Stimulated activated CD4-positive, alpha-beta T cell treated with anti-CD3 and anti-CD28 coated beads, Interleukin-15, amount 100 ng/mL, for 24 hours (primary cell): ENCODE data around the gene EFNA5.

Experiments
- DNase-seq: peaks from one replicate; pipeline ENCODE4 v3.0.0-alpha.2; 2020

EFNA5 gene

GRCh38 chr5:107567901-107568671, 102.7 kb downstream of the EFNA5 start:
- DNase-seq = no peak

- DNase-seq = no peak
These were observed 103.8 kb downstream of the EFNA5 start for GRCh38 chr5:107566986-107567385.

GRCh38 chr5:107565791-107566767, 104.7 kb downstream of the EFNA5 start:
- no peak for DNase-seq

GRCh38 chr5:107564931-107565372, 105.8 kb downstream of the EFNA5 start:
- DNase-seq = no peak

GRCh38 chr5:107563959-107564544, 106.7 kb downstream of the EFNA5 start:
- no peak for DNase-seq

GRCh38 chr5:107560377-107560776, 110.4 kb downstream of the EFNA5 start:
- DNase-seq = no peak

GRCh38 chr5:107558823-107559375, 111.8 kb downstream of the EFNA5 start:
- DNase-seq = no peak

- no peak for DNase-seq
These were observed 113.6 kb downstream of the EFNA5 start for GRCh38 chr5:107557051-107557658.

GRCh38 chr5:107556575-107556974, 114.2 kb downstream of the EFNA5 start:
- DNase-seq = no peak

- no peak for DNase-seq
These were observed 115.2 kb downstream of the EFNA5 start for GRCh38 chr5:107555425-107556090.

GRCh38 chr5:107554776-107555424, 115.8 kb downstream of the EFNA5 start:
- DNase-seq = no peak

- no peak for DNase-seq
These were observed 117.6 kb downstream of the EFNA5 start for GRCh38 chr5:107553117-107553555.

- DNase-seq = no peak
These were observed 119.6 kb downstream of the EFNA5 start for GRCh38 chr5:107551088-107551487.

- no peak for DNase-seq
These were observed 121.2 kb downstream of the EFNA5 start for GRCh38 chr5:107549567-107549966.

GRCh38 chr5:107548477-107548876, 122.3 kb downstream of the EFNA5 start:
- no peak for DNase-seq

GRCh38 chr5:107546719-107547118, 124.0 kb downstream of the EFNA5 start:
- no peak for DNase-seq

- no peak for DNase-seq
These were observed 125.3 kb downstream of the EFNA5 start for GRCh38 chr5:107545486-107545885.

GRCh38 chr5:107544967-107545366, 125.8 kb downstream of the EFNA5 start:
- no peak for DNase-seq

- DNase-seq = no peak
These were observed 126.3 kb downstream of the EFNA5 start for GRCh38 chr5:107544476-107544875.

GRCh38 chr5:107543868-107544267, 126.9 kb downstream of the EFNA5 start:
- no peak for DNase-seq

- DNase-seq = no peak
These were observed 127.9 kb downstream of the EFNA5 start for GRCh38 chr5:107542831-107543231.
